NCI-H2107 (cell line): Measurements from ENCODE around the gene ZNF442.
"Not testable (repeated sequence)": the region's sequence is repeated elsewhere in the genome, so short reads cannot be mapped to it uniquely, and the experiment has no call there.

ENCODE experiments used
- DNase-seq: peaks from one replicate; lab custom pipeline; 2025; lab: John Stamatoyannopoulos, UW

The ZNF442 gene

GRCh38 chr19:12330340-12330739, 35.1 kb downstream of the ZNF442 start:
- no peak for DNase-seq

GRCh38 chr19:12325690-12326089, 39.8 kb downstream of the ZNF442 start:
- DNase-seq, result no peak

DNA sequence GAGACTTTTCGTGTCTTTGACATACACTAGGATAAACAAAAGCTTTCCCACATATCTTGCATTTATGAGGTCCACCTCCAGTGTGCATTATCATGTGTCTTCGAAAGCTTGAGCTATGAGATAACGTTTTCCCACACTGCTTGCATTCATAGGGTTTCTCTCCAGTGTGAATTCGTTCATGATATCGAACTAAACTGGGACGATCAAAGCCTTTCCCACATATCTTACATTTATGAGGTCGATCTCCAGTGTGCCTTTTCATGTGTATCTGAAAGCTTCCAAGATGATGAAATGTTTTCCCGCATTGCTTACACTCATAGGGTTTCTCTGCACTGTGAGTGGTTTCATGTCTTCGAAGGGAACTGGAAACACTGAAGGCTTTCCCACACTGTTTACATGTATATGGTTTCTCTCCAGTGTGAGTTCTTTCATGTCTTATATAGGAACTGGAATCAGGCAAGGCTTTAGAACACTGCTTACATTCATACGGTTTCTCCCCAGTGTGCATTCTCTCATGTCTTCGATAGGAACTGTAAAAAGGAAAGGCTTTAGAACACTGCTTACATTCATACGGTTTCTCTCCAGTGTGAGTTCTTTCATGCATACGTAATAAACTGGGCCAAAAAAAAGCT, 46.6 kb downstream of the ZNF442 start:
- DNase-seq, result no peak

GRCh38 chr19:12314553-12314952, 50.9 kb downstream of the ZNF442 start:
- no peak for DNase-seq

DNA sequence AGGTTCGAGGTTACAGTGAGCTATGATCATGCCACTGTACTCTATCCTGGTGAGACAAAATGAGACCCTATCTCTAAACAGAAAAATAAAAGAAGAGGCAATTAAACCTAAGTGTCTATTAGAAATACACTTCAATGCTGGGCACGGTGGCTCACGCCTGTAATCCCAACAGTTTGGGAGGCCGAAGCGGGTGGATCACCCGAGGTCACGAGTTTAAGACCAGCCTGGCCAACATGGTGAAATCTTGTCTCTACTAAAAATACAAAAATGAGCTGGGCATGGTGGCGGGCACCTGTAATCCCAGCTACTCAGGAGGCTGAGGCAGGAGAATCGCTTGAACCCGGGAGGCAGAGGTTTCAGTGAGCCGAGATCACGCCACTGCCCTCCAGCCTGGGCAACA, 56.6 kb downstream of the ZNF442 start:
- not testable (repeated sequence) for DNase-seq
